Stimulated activated CD8-positive, alpha-beta memory T cell treated with anti-CD3 and anti-CD28 coated beads, Interleukin-7, amount 100 ng/mL, for 1 hour (primary cell): ENCODE data around the gene CLCN6.

Source experiments
- DNase-seq, 2 donors: peaks; one replicate each; pipeline ENCODE4 v3.0.0-alpha.2; 2020; ENCODE audit warnings: low read depth in 2 of 2

CLCN6 gene

DNA sequence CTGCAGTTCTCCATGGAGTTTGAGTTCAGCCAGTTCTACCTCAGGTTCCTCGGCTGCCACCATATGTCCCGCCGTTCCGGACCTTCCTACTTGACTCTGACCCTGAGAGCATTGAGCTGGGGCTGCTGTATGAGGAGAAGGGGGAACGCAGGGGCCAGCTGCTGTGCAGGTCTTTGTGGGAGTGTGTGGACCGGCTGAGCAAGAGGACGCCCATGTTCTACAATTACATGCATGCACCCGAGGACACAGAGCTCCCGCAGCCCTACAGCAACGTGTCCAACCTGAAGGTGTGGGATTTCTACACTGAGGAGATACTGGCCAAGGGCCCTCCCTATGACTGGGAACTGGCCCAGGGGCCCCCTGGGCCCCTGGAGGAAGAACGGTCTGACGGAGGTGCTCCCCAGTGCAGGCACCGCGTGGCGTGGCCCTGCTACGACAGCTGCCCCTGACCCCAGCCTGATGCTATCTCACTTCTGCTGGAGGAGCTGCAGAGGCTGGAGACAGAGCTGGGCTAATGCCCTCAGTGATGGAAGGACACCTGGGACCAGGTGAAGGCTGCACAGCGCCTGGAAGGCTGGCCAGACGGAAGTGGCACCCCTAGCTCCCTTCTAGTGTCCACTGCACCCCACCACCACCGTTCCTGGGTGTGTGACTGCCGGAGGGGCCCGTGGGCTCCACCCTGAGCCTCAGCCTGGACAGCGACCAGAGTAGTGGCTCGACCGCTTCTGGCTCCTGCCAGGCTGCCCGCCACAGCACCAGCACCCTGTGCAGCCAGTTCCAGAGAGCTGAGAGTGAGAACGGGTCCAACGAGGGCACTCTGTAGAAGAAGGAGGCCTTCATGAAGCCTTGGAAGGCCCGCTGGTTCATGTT is 73.6 kb downstream of the CLCN6 start:
- no peak for DNase-seq

DNA sequence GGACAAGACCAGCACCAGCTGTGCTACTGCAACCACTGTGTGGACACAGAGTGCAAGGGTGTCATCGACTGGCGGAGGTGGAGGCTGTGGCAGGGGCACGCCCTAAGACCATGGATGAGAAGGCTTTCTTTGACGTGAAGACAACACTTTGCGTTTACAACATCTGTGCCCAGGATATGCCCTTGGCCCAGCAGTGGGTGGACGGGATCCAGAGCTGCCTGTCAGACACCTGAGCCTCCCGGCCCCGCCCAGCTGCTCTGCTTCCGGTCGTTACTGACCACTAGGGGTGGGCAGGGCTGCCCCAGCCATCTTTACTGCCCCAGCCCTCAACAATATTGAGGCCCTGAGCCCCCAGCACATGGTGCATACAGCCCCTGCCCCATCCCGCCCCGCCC is 74.2 kb downstream of the CLCN6 start:
- DNase-seq = no peak

- DNase-seq = no peak
Observed at GRCh38 chr1:11880911-11881748, 75.1 kb downstream of the CLCN6 start.

- no peak for DNase-seq
Observed at GRCh38 chr1:11881749-11882441, 75.9 kb downstream of the CLCN6 start.

GRCh38 chr1:11882814-11883538 is 77.0 kb downstream of the CLCN6 start:
- no peak for DNase-seq

GRCh38 chr1:11885916-11886315 is 79.9 kb downstream of the CLCN6 start:
- DNase-seq = no peak

DNA sequence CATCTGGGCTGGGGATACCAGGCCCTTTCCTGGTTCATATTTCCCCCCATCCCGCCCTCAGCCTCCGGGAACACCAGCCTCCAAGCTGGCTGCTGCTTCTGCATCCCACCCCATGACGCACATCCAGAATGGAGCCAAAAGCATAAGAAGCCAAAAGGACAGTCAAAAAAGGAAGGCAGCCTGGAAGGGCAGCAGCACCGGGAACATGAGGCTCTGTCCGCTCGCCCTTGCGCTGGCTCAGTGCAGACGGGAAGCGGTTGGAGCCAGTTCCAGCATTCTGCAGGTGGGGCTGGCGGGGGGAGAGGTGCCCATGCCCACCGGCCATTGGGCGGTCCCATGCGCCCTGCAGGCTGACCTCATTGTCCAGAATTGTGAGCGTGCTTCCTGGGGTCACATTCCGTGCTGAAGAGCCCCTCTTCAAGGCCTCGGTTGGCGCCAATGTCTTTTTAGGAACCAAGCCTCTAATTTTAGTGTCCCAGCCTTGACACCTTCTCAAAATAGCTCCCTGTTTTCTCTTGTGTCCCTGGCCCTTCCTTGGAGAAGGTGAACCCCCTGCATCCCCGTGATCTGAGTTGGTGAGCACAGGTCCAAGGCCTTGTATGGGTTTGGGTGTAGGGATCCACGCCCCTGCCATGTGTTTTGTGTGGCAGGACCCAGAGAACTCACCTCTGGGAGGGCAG is 81.1 kb downstream of the CLCN6 start:
- DNase-seq = no peak

DNA sequence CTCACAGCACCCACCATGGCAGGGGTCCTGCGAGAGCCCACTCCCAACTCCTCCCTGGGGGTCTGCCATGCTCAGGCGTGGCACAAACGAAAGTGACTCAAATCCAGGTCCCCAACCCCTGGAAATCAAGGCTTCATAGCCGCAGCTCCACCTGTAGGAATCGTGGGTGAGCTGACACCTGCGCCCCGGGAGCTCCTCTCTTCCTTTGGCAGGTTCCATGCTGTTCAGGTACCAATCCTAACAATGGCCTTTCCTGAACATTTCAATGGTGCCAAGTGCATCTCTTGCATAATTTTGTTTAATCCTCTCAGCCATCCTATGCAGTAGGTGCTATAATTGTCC is 81.6 kb downstream of the CLCN6 start:
- no peak for DNase-seq

- no peak for DNase-seq
Observed at GRCh38 chr1:11888206-11888876, 82.3 kb downstream of the CLCN6 start.

- no peak for DNase-seq
Observed at GRCh38 chr1:11888877-11889208, 82.9 kb downstream of the CLCN6 start.

DNA sequence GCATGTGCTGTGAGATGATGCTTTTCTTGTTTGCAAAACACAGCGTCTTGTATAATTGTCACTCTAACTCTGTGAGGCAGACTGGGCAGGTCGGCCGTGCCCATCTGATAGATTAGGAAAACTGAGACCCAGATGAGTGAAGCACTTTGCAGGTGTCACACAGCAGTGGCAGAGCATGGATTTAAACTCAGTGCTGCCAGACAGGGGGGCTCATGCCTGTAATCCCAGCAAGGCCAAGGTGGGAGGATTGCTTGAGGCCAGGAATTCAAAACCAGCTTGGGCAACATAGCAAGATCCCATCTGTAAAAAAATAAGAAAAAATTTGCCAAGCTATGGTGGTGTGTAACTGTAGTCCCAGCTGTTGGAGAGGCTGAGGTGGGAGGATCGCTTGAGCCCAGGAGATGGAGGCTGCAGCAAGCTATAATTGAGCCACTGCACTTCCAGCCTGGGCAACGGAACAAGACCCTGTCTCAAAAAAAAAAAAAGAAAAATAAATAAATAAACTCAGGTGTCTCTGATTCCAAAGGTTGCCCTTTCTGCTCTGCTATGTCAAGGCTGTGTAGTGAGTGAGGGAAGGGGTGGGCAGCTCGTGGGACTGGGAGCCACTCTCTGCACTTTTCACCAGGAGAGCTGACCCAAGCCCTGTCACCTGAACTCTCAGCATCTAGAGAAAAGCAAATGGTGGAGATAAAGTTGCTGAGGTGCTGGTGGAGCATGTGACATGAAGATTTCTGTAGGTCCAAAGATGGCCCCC is 85.6 kb downstream of the CLCN6 start:
- no peak for DNase-seq
